Esophagus muscularis mucosa (tissue), 3 donors: ENCODE measurements around the gene RBM20.

Experiments
- POLR2A ChIP-seq: fragments of 450-650 bp; IDR thresholded peaks from one replicate; pipeline ENCODE4 v1.6.1; 2017; ENCODE audit warnings: antibody characterized with exemption, moderate library complexity, mild to moderate bottlenecking, low read depth
- POLR2AphosphoS5 ChIP-seq, 2 donors: sonication (generic); formaldehyde crosslinking; IDR thresholded peaks; one replicate each; pipeline ENCODE4 v1.6.1; 2017; ENCODE audit warnings: antibody characterized with exemption in 2 of 2
- TF ChIP-seq, protein P1 (sequence below), 3 experiments: fragments of 200-600 bp in 2 of 3; fragments of 450-650 bp in 1 of 3; sonication (generic) in 2 of 3; IDR thresholded peaks; one replicate each; pipeline ENCODE4 v1.5.1; 2017 to 2019; ENCODE audit warnings: antibody characterized with exemption in 3 of 3, mild to moderate bottlenecking in 2 of 3, moderate library complexity in 1 of 3

DNA sequence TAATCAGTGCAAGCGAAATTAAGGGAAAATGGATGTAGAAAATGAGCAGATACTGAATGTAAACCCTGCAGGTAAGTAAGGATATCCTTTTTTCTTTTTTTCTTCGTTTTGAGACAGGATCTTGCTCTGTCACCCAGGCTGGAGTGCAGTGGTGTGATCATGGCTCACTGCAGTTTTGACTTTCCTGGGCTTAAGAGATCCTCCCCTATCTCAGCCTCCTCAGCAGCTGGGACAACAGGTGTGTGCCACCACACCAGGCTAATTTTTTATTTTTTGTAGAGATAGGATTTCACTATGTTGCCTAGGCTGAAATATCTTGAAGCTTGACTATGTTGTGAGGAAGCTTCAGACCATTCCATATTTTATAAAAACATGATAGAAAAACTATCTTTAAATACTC lies 231.9 kb downstream of the RBM20 start:
- TF ChIP-seq, protein P1, sequence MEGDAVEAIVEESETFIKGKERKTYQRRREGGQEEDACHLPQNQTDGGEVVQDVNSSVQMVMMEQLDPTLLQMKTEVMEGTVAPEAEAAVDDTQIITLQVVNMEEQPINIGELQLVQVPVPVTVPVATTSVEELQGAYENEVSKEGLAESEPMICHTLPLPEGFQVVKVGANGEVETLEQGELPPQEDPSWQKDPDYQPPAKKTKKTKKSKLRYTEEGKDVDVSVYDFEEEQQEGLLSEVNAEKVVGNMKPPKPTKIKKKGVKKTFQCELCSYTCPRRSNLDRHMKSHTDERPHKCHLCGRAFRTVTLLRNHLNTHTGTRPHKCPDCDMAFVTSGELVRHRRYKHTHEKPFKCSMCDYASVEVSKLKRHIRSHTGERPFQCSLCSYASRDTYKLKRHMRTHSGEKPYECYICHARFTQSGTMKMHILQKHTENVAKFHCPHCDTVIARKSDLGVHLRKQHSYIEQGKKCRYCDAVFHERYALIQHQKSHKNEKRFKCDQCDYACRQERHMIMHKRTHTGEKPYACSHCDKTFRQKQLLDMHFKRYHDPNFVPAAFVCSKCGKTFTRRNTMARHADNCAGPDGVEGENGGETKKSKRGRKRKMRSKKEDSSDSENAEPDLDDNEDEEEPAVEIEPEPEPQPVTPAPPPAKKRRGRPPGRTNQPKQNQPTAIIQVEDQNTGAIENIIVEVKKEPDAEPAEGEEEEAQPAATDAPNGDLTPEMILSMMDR (IDR thresholded peaks at IDR 0.05) = no peak
- no peak for TF ChIP-seq POLR2AphosphoS5 (IDR thresholded peaks at IDR 0.05)
- no peak for TF ChIP-seq POLR2A
